Measurements from ENCODE around the gene CD8A.
"Not testable (repeated sequence)": the region's sequence is repeated elsewhere in the genome, so short reads cannot be mapped to it uniquely, and the experiment has no call there.

CD8A gene

GRCh38 chr2:86775338-86775737 lies 15.4 kb downstream of the CD8A start:
- no peak for DNase-seq

- no peak for DNase-seq
Measured at GRCh38 chr2:86774862-86775261, 15.9 kb downstream of the CD8A start.

- DNase-seq, result no peak
Measured at GRCh38 chr2:86772611-86773010, 18.1 kb downstream of the CD8A start.

DNA sequence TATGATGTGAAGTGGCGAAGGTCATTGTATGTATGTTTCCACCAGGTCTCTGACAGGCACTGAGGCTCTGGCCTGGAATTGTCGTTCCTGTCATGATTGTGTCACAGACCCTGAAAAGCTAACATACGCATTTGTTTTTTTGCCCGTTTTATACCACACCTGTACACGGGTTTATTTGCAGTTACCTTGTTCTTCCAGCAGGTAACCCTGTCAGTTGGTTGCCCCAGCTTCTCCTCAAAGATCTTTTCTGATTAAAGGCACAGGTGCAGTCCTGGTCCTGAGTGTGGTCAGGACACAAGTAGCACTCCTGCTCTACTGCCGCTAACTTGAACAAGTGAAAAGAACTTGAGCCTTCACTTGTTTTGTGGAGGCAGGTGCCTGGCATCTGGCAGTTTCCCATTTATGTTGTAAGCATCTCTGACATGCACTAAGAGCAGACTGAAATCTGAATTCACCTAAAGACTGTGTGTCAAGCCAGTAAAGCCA lies 19.9 kb downstream of the CD8A start:
- no peak for DNase-seq

DNA sequence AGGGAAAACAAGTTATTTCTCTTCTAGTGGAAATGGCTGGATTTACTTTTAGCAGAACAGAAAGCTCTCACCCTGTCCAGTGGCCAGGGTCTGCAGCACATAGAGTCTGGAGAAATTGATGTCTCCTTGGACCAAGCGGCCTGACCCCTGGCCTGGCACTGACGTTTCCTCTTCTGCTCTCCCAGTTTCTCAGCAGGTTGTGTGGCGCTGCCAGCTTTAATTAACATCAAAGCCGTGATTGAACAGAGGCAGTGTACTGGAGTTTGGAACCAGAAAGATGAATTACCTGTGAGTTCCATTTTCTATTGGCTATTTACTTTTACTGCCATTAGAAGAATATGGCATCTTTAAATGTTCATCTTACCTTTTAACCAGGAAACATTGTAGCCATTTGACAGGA lies 20.9 kb downstream of the CD8A start:
- DNase-seq, result no peak

DNA sequence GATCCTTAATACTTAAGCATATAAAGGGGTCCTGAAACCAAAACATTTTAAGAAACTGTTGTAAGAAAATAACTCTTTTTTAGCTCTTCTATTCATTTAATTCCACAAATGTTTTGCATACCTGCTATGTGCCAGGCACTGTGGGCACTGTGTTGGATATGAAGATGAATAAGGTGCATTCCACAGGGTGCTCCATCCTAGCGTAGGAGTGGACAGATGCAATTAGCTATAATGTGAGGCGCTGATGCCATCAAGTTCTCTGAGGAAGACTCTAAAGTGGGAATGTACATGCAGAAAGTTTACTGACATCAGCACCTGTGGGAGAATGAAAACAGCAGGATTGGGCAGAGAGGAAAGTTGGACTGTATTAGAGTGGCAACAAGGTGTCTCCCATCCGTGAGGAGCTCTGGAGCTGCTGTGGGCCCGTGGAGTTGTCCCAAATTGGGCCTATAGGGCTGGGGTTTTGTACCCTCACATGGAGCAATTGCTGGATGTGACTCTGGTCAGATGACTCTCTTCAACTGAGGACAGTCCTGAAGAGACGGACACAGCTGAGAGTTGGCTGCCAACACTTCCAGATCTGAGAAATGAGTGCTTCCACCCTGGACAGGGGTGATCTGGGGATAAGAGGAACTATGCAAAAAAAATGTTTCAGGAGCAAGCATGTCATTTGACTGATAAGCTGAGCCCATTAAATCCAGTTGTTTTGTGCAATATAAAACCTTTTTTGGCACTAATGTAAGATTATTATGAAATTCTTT lies 22.3 kb downstream of the CD8A start:
- DNase-seq, result no peak

- no peak for DNase-seq
Measured at GRCh38 chr2:86765310-86765695, 25.4 kb downstream of the CD8A start.

GRCh38 chr2:86764661-86765309 lies 25.9 kb downstream of the CD8A start:
- DNase-seq, result no peak

DNA sequence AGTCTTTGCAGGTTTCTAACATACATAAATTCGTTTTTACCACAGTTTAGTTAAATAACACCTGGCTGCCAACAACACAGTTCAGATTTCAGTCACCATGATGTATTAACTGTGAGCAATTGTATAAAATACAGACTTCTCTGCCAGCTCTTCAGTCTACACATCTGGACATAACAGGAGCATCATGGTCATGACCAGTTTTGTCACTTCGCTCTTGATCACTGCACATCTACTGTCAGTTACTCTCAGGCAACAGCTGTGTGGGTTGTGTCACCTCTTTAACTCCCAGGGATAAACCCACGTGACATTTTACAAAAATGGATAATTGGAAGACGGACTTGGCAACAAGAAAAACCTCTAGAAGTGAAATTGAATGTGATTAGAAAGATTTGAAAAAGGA lies 30.3 kb downstream of the CD8A start:
- no peak for DNase-seq

DNA sequence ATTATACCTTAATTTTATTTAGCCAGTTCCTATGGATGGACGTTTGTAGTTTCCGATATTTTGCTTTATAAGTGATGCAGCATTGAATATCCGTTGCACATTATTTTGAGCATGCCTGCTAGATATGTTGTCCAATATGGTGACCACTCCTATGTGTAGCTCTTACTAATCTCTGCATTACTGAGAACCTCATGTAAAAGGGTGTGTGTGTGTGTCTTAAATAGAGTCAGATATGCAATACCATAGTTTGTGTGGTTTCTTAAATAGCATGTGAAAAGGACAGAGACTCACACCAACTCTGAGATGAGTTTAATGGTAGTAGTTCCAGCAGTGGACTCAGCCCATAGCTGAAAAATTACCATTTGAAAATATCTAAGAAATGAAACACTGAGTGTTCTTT lies 32.3 kb downstream of the CD8A start:
- DNase-seq, result no peak

GRCh38 chr2:86753606-86754005 lies 37.1 kb downstream of the CD8A start:
- no peak for DNase-seq

DNA sequence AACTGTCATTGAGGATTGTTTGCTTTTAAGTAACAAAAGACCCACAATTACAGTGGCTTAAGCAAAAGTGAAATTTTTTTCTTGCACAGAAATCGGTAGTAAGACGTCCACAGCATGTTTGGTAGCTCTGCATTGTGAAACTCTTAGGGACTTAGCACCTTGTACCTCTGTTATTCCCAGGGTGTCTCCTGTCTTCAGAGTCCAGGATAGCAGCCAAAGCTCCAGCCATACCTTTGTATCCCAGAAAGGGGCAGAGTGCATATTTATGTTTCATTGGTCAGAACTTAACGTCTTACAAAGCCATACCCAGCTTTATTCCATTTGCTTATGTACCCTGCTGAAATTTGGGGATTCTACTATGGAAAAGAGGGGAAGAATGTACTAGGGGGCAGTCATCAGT lies 37.8 kb downstream of the CD8A start:
- no peak for DNase-seq

DNA sequence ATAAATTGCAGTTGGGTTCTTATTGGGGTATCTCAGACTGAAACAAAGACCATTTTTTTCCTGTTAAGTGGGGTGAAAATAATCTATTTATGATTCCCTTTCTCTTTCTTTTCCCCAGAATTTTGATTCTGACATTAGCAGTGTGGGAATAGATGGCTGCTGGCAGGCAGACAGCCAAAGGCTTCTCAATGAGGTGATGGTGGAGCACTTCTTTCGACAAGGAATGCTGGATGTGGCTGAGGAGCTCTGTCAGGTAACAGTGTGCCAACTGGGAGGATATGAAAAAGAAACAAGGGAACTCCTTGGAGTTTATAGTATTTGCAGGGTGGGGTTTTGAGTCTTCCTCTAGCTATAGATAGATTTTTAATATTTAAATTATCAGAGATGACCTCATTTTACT lies 38.9 kb downstream of the CD8A start:
- DNase-seq, result no peak

DNA sequence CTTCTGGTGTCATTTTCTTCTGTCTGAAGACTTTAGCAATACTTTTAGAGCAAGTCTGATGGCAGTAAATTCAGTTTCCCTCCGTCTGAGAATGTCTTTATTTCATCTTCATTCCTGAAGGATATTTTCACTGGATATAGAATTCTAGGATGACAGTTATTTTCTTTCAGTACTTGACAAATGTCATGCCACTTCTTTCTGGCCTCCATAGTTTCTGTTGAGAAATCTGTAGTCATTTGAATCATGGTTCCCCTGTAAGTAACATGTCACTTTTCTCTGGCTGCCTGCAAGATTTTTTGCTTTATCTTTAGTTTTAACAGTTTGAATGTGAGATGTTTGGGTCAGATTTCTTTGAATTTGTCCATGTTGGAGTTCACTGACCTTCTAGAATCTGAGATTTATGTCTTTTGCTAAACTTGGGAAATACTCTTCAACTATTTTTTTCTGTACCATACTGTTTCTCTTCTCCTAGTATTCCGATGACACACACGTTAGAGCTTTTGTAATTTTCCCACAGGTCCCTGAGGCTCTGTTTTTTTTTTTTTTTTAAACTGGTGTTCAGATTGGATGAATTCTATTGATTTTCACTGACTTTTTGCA lies 40.4 kb downstream of the CD8A start:
- DNase-seq, result no peak

DNA sequence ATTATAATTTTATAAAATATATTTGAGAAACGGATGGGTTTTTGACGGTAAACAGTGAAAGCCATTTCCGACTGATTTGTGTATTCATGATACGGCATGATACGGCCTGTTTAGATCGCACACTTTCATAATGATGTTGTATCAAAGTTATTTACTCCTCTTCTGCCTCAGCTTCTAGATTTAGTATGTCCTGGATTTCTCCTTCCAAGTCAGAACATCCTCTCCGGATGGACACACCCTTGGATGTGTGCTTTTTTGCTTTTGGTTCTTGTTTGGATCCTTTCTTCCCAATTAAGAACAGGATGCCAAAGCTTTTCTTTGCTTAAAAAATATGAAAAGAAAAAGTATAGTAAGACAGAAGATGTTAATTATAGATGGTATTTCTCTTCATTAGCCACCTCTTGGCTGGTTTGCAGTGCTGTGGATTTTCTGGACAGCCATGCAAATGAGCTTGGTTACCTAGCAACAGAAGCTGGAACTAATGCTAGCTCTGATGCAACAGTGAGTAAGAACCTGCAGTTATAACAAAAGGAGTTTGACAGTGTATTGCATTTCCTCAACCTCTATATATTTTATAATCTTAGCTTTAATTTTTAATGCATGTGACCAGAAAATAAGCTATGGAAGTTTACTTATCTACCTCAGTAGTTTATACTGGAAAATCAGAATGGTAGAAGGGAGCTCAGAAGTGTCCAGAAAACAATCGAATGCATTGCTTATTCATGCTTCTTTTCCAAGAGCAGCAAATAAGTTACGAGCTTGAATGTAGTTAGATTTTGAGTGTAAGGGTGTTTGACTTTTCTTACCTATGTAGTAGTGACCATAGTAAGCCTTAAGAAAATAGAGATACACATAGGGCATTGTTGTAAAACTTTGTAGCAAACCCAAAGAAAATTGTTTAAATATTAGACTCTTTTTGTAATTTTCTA lies 42.7 kb downstream of the CD8A start:
- DNase-seq, result no peak

DNA sequence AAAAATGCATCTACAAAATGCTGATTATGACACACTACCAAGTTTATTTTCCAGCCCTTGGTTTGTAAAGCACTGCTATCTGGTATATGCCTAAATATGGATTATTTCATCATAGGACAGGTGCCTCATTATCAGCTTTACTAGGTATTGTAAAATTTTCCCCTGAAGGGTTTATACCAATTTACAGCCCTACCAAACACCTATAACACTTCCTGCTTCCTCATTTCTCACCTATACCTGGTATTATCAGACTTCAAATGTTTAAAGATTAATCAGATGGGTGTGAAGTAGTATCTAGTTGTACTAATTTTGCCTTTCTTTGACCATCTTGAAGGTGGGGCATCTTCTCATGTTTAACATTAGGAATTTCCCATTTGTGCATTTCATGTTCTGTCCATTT lies 43.8 kb downstream of the CD8A start:
- no peak for DNase-seq

DNA sequence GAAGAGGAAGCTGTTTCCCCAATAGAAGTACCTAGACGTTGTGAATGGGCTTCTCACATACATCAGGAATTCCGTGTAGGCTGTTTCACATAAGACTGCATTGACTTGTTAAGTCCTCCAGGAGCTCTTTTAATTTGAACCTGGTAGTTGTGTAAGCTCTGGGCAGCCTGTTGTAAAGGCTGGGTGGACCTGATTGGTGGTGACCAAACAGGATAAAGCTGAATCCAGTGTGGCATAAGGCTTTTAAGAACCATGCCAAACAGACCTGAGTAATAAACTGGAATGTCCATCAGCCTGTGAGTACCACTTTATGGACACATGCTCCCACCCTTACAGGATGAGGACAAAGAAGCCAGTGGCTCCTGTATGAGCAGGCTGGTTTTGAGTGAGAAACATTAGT lies 46.6 kb downstream of the CD8A start:
- DNase-seq, result no peak

GRCh38 chr2:86741889-86742498 lies 48.7 kb downstream of the CD8A start:
- not testable (repeated sequence) for DNase-seq

- DNase-seq, result not testable (repeated sequence)
Measured at GRCh38 chr2:86739889-86740288, 50.8 kb downstream of the CD8A start.

DNA sequence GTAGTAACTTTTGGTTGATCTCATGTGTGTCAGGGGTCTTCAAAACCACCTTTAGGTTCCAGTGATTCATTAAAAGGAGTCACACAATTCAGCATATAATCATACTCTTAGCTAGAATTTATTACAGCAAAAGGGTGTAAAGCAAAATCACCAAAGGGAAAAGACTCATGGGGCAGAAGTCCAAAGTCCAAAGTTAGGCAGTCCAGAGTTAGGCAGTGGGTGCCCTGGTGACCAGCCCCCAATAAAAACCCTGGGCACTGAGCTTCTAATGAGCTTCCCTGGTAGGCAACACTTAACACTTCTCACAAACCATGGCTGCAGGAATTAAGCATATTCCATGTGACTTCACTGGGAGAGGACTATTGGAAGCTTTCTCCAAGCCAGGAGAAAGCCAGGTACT lies 51.2 kb downstream of the CD8A start:
- DNase-seq, result not testable (repeated sequence)

DNA sequence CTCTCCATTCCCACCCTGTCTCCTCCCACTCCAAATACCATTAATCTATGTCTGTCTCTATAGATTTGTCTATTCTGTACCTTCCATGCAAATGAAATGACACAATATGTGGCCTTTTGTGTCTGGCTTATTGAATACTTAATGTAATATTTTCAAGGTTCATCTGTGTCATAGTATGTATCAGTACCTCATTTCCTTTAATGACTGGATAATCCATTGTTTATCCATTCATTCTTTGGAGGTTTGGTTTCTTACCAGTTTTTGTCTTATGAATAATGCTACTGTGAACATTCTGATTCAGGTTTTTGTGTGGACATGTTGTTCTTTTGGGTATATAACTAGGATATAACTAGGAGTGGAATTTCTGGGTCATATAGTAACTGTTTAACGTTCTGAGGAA lies 55.8 kb downstream of the CD8A start:
- not testable (repeated sequence) for DNase-seq

Data from activated CD8-positive, alpha-beta memory T cell treated with anti-CD3 and anti-CD28 coated beads for 24 hours (primary cell).